Chondrocyte (in vitro differentiated cells): ENCODE data around the gene JADE1. TPM values are rescaled to one million over a fixed set of nuclear protein-coding genes. Genes with fewer than 3 reads are reported as not detected.

Source experiments
- DNase-seq: peaks from one replicate; pipeline ENCODE4 v3.0.0; 2021; ENCODE audit warnings: mixed read lengths, low spot score
- H3K27ac Mint-ChIP-seq: one replicate; pipeline ENCODE4 v1.8.0; 2021; ENCODE audit warnings: mild to moderate bottlenecking, moderate library complexity, mixed read lengths; ENCODE audit not compliant: unreplicated experiment
- H3K27me3 Mint-ChIP-seq: 2 replicates; pipeline ENCODE4 v1.8.0; 2021; ENCODE audit warnings: low read depth, mixed read lengths
- H3K36me3 Mint-ChIP-seq: 2 replicates; pipeline ENCODE4 v1.8.0; 2021; ENCODE audit warnings: low read depth, mixed read lengths
- H3K4me1 Mint-ChIP-seq: 2 replicates; pipeline ENCODE4 v1.8.0; 2021; ENCODE audit warnings: low read depth, mild to moderate bottlenecking, mixed read lengths
- H3K4me3 Mint-ChIP-seq: one replicate; pipeline ENCODE4 v1.8.0; 2021; ENCODE audit warnings: mild to moderate bottlenecking, moderate library complexity, mixed read lengths; ENCODE audit not compliant: unreplicated experiment
- H3K9me3 Mint-ChIP-seq: 2 replicates; pipeline ENCODE4 v1.8.0; 2021; ENCODE audit warnings: low read depth, mixed read lengths
- CTCF ChIP-seq: fragments of 200-600 bp; sonication (generic); IDR thresholded peaks from 2 replicates; pipeline ENCODE4 v1.5.0; 2021; ENCODE audit warnings: antibody characterized with exemption, mild to moderate bottlenecking, moderate library complexity
- total RNA-seq: library from RNA; stranded (reverse); gene quantifications from 3 replicates; pipeline ENCODE4 v1.2.1, GENCODE V29; 2021

The JADE1 gene
- total RNA-seq, 1 donor from 2014 or later = 34.0 TPM

- H3K36me3 Mint-ChIP-seq = peaks cover 34% of the 10 kb centered on the region
- peak overlapping the region; percentile 25 for H3K27ac Mint-ChIP-seq
- no peaks in the 10 kb centered on the region for H3K9me3 Mint-ChIP-seq
- no peak overlapping the region for H3K4me3 Mint-ChIP-seq
- peaks cover 34% of the 10 kb centered on the region for H3K4me1 Mint-ChIP-seq
- no peaks in the 10 kb centered on the region for H3K27me3 Mint-ChIP-seq
- DNase-seq = no peak
- TF ChIP-seq CTCF = no peak
Observed at GRCh38 chr4:128861856-128862518, 52.5 kb downstream of the JADE1 start.

DNA sequence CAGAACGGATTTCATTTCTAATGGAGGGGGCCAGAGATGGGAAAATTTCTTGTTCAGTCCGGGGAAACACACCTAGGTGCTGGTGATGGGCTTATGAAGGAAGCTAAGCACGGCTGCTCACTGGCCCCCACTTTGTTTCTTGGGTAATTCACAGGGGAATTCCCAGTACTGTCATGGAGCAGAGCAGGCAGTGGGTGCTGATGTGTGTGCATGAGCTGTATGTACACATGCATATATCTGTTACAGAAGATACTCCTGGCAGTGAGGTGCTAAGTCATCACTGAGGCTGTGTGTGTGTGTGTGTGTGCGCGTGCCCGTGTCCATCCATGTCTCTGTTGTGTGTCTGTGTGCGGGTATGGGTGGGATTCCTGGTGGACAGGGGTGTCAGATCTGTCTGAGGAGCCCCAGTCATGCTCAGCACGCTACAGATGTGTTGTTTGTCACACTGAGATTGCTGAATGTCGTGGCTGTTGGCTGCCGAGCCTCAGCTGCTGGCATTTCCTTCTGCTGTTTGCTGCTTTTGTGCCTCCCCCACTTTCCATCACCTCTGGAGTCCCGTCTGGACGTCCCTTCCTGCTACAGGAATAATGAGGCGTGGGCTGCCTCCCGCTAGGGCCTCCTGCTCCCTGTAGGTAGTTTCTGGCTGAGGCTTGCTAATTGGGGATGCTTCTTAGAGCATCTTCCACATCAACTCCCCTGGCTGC, 53.3 kb downstream of the JADE1 start:
- Mint-ChIP-seq H3K27me3 (no peaks in the 10 kb centered on the region), H3K9me3 (no peaks in the 10 kb centered on the region), H3K4me1 (peaks cover 33% of the 10 kb centered on the region), H3K36me3 (peaks cover 28% of the 10 kb centered on the region), H3K4me3 (no peak overlapping the region), H3K27ac (peak overlapping the region; percentile 56)
- TF ChIP-seq CTCF = no peak
- no peak for DNase-seq

GRCh38 chr4:128863312-128864075, 54.0 kb downstream of the JADE1 start:
- Mint-ChIP-seq H3K27me3 (no peaks in the 10 kb centered on the region), H3K9me3 (no peaks in the 10 kb centered on the region), H3K4me3 (no peak overlapping the region), H3K27ac (peak overlapping the region; percentile 65), H3K4me1 (peaks cover 28% of the 10 kb centered on the region), H3K36me3 (peaks cover 26% of the 10 kb centered on the region)
- no peak for DNase-seq
- TF ChIP-seq CTCF = peak; percentile 97

DNA sequence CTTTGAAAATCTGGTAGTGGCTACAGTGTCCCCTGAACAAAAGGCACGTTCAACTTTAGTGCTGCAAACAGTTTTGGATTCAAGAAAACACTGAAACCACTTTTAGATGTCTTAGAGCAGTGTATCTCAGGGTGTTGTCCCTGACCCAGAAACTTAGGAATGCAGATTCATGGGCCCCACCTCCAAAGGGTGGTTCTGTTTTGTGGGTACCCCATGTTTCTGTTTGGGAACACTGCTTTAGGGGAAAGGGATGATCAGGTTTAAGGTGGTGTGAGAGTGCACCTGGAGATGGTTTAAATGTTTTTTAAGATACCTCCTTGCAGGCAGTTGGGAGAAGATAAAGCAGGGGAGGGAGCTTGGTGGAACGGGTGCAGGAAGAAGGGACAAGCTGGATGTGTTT, 55.6 kb downstream of the JADE1 start:
- Mint-ChIP-seq H3K36me3 (peaks cover 28% of the 10 kb centered on the region), H3K4me1 (peaks cover 14% of the 10 kb centered on the region), H3K27me3 (no peaks in the 10 kb centered on the region), H3K9me3 (no peaks in the 10 kb centered on the region), H3K4me3 (no peak overlapping the region), H3K27ac (no peak overlapping the region)
- DNase-seq = no peak
- TF ChIP-seq CTCF = no peak

DNA sequence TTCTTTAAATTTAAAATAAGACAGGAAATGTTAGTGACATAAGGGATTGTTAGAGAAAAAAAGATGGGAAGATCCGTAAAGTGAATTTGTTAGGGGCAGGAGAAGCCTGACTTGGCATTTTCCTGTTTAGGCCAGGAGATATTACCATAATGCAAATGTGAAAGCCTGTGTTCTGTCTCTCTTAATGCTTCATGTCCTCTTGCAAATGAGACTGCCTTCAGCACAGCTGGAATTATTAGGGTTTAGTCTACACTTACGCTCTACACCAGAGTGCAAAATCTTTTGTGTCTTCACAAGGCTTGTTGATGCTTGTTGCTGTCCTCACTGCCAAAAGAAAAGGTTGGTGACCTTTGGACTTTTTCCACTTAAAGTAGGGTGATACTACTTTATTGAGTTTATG, 56.8 kb downstream of the JADE1 start:
- Mint-ChIP-seq H3K36me3 (peaks cover 32% of the 10 kb centered on the region), H3K27ac (no peak overlapping the region), H3K27me3 (no peaks in the 10 kb centered on the region)

More for the DNA sequence above, 56.8 kb downstream of the JADE1 start:
- Mint-ChIP-seq H3K4me1 (peaks cover 15% of the 10 kb centered on the region), H3K9me3 (no peaks in the 10 kb centered on the region), H3K4me3 (no peak overlapping the region)
- TF ChIP-seq CTCF = no peak
- DNase-seq = no peak
